K562 (cell line): Measurements from ENCODE around the gene BHMT2. TPM values are rescaled to one million over a fixed set of nuclear protein-coding genes. Genes with fewer than 3 reads are reported as not detected.
A peak's percentile ranks its signal among the peaks of the same experiment; 100 is the strongest.

ENCODE experiments used
- ATAC-seq: fragments of 200-7000 bp; cut with Tn5 transposase; 3 replicates; pipeline ENCODE4 v1.9.1; 2020; ENCODE audit warnings: moderate library complexity
- Bru-seq: library from RNA; stranded (reverse); fragments of 400-500 nt; gene quantifications from one replicate; lab custom pipeline; 2021; lab: Mats Ljungman, UMichigan
- BruChase-seq, 2 experiments: library from RNA; stranded (reverse); fragments of 400-500 nt; gene quantifications; one replicate each; lab custom pipeline; 2021; lab: Mats Ljungman, UMichigan
- BruUV-seq: library from RNA; stranded (reverse); fragments of 400-500 nt; replicated peaks from 2 replicates; lab custom pipeline; 2021; lab: Mats Ljungman, UMichigan
- CTCF ChIA-PET: fragments of 300-600 bp; formaldehyde crosslinking; extraction: SDS; loops from one replicate; lab custom pipeline; 2021; ENCODE audit warnings: low intra/inter-chr PET ratio; lab: Yijun Ruan, JAX
- POLR2A ChIA-PET: fragments of 300-600, 350-650 bp; sonication (Branson Sonifier 250); formaldehyde crosslinking; extraction: SDS; loops from one replicate; lab custom pipeline; 2021; ENCODE audit warnings: antibody characterized with exemption, inconsistent platforms; lab: Yijun Ruan, JAX
- DNase-seq, 4 experiments: peaks; one replicate each; pipeline versions ENCODE4 v3.0.0 to v3.0.0-alpha.2; 2011 to 2018; ENCODE audit warnings: low spot score in 3 of 4, mixed read lengths in 3 of 4; ENCODE audit errors: extremely low read depth in 1 of 4
- FAIRE-seq: peaks from 2 replicates; lab custom pipeline; 2011; peaks lifted over from hg19 to GRCh38; lab: Jason Lieb, UNC
- H2AFZ ChIP-seq: 2 replicates; pipeline ENCODE4 v1.6.0; 2011; ENCODE audit warnings: low read depth, low read length, control low read depth, inconsistent platforms
- H3K27ac ChIP-seq: fragments of 200-600 bp; 3 replicates; pipeline ENCODE4 v1.8.0; 2011; ENCODE audit warnings: low read depth, mild to moderate bottlenecking, control low read depth, inconsistent platforms, low read length, moderate library complexity, mixed read lengths; ENCODE audit errors: extremely low read depth
- H3K27me3 ChIP-seq, 2 experiments: fragments of 300-600 bp in 1 of 2; 2 replicates in 1 of 2; 3 replicates in 1 of 2; pipeline versions ENCODE4 v1.6.0 to v1.8.0; 2011; ENCODE audit warnings: inconsistent platforms in 2 of 2, low read length in 2 of 2, mild to moderate bottlenecking in 1 of 2, mixed read lengths in 1 of 2, moderate library complexity in 1 of 2; ENCODE audit not compliant: control insufficient read depth in 2 of 2, insufficient read depth in 2 of 2
- H3K36me3 ChIP-seq: fragments of 300-600 bp; 3 replicates; pipeline ENCODE4 v1.8.0; 2011; ENCODE audit warnings: mild to moderate bottlenecking, low read length, inconsistent platforms; ENCODE audit not compliant: control insufficient read depth, insufficient read depth
- H3K4me1 ChIP-seq, 2 experiments: fragments of 200-600 bp in 1 of 2; replicated peaks in 1 of 2; 2 replicates in 1 of 2; 3 replicates in 1 of 2; pipeline versions ENCODE4 v1.5.1 to v1.8.0; 2011; ENCODE audit warnings: inconsistent platforms in 2 of 2, low read length in 2 of 2, mild to moderate bottlenecking in 1 of 2, mixed read lengths in 1 of 2, moderate library complexity in 1 of 2; ENCODE audit not compliant: control insufficient read depth in 2 of 2, insufficient read depth in 2 of 2
- H3K4me2 ChIP-seq: 2 replicates; pipeline ENCODE4 v1.6.1; 2011; ENCODE audit warnings: low read length, control low read depth, inconsistent platforms, mixed read lengths; ENCODE audit not compliant: insufficient read depth
- H3K4me3 ChIP-seq: fragments of 200-600 bp; sonication (generic), shearing (Covaris generic); 2 replicates; pipeline ENCODE4 v1.5.1; 2016; ENCODE audit warnings: control low read depth, inconsistent platforms
- H3K79me2 ChIP-seq: fragments of 200-600 bp; 3 replicates; pipeline ENCODE4 v1.8.0; 2011; ENCODE audit warnings: low read length, inconsistent platforms; ENCODE audit not compliant: control insufficient read depth, insufficient read depth
- H3K9ac ChIP-seq, 2 experiments: 2 replicates each; pipeline versions ENCODE4 v1.6.0 to v1.6.1; 2011; ENCODE audit warnings: low read depth in 2 of 2, low read length in 2 of 2, control low read depth in 1 of 2, inconsistent platforms in 1 of 2, mild to moderate bottlenecking in 1 of 2, mixed read lengths in 1 of 2; ENCODE audit not compliant: insufficient read depth in 1 of 2
- H3K9me1 ChIP-seq: one replicate; pipeline ENCODE4 v1.6.0; 2011; ENCODE audit warnings: inconsistent platforms, mild to moderate bottlenecking, low read length, moderate library complexity; ENCODE audit not compliant: control insufficient read depth, insufficient read depth
- H3K9me3 ChIP-seq: replicated peaks from 2 replicates; pipeline ENCODE4 v1.5.1; 2011; ENCODE audit warnings: low read depth, low read length, inconsistent platforms; ENCODE audit not compliant: control insufficient read depth, insufficient read depth
- H4K20me1 ChIP-seq: replicated peaks from 2 replicates; pipeline ENCODE4 v1.6.1; 2011; ENCODE audit warnings: low read length, inconsistent platforms, mixed read lengths; ENCODE audit not compliant: control insufficient read depth, insufficient read depth
- RBM25 ChIP-seq: fragments of 200-400 bp; formaldehyde crosslinking; IDR thresholded peaks from 2 replicates; pipeline ENCODE4 v1.6.1; 2018; ENCODE audit warnings: low read length, low read depth, moderate library complexity; ENCODE audit not compliant: severe bottlenecking
- ZNF609 ChIP-seq: sonication (generic); formaldehyde crosslinking; IDR thresholded peaks from 2 replicates; pipeline ENCODE4 v1.8.1; 2023; ENCODE audit warnings: missing genetic modification reagents, mild to moderate bottlenecking, borderline replicate concordance
- WGBS: fragments of 100-300 bp; shearing (Covaris generic); methylation state at CpG from one replicate; pipeline ENCODE4 v1.1.6; 2016; ENCODE audit warnings: low coverage, mixed read lengths; ENCODE audit not compliant: insufficient coverage; ENCODE audit errors: missing lambda C conversion rate; 5-methylcytosine and 5-hydroxymethylcytosine counted together
- in situ Hi-C: fragments of 300-500 bp; cut with MboI; formaldehyde crosslinking; loops from 4 replicates; pipeline ENCODE4 v1.15.0; 2018; ENCODE audit warnings: inconsistent platforms, mixed read lengths
- intact Hi-C: fragments of 100-400 bp; cut with micrococcal nuclease; formaldehyde crosslinking; loops from 2 replicates; pipeline ENCODE4 v1.14.2; 2022
- long read RNA-seq, 3 experiments: library from polyadenylated mRNA in 2 of 3; library from RNA in 1 of 3; unstranded in 2 of 3; stranded (forward) in 1 of 3; transcript quantifications; one replicate each; pipeline ENCODE4 v2.0.0, GENCODE V29; 2019 to 2022
- polyA minus RNA-seq, 3 experiments: library from RNA; depleted of rRNA, polyadenylated mRNA; stranded (reverse); fragments of >200 nt; gene quantifications; 2 replicates each; pipeline ENCODE4 v1.2.3, GENCODE V29; 2011
- polyA plus RNA-seq, 8 experiments: library from polyadenylated mRNA; depleted of rRNA in 4 of 8; stranded (reverse) in 5 of 8; unstranded in 3 of 8; fragments of >200 nt; fragmentation: Nextera tagmentation in 2 of 8; fragmentation: Illumina TruSeq in 1 of 8; extraction: Ambion mirVana in 2 of 8; extraction: Trizol in 1 of 8; gene quantifications; 2 replicates each; pipeline versions ENCODE4 v1.2.1 to v1.2.3, GENCODE V29; 2011 to 2014; ENCODE audit warnings: inconsistent platforms in 1 of 8, missing spikeins in 1 of 8
- total RNA-seq, 7 experiments: library from RNA; depleted of rRNA in 6 of 7; stranded (reverse); fragments of >200 nt in 6 of 7; fragmentation: Illumina TruSeq in 2 of 7; extraction: Trizol in 2 of 7; gene quantifications; 2 replicates each; pipeline versions ENCODE4 v1.2.1 to v1.2.3, GENCODE V29; 2011 to 2021; ENCODE audit warnings: low replicate concordance in 1 of 7

Gene BHMT2
- total RNA-seq (2011; cell fraction: chromatin; rRNA removed; ENCODE audit: low replicate concordance), result not detected in 2 replicates
- not detected in 2 replicates for total RNA-seq (2011; cell fraction: nucleolus; rRNA removed)
- not detected in 2 replicates for total RNA-seq (2011; cell fraction: nucleoplasm; rRNA removed)
- total RNA-seq (2014; rRNA removed), result not detected in 2 replicates
- total RNA-seq (2014; rRNA removed; fragmentation: Illumina TruSeq; extraction: Trizol), result not detected in 2 replicates
- not detected in 2 replicates for total RNA-seq (2015; rRNA removed; fragmentation: Illumina TruSeq; extraction: Trizol)
- total RNA-seq (2021), result not detected in 2 replicates
- polyA plus RNA-seq (2011; rRNA removed), result not detected in 2 replicates
- polyA plus RNA-seq (2011; cell fraction: cytosol; rRNA removed), result not detected in 2 replicates
- not detected in 2 replicates for polyA plus RNA-seq (2011; cell fraction: nucleus; rRNA removed)
- polyA plus RNA-seq (2012), result not detected in 2 replicates
- polyA plus RNA-seq (2014; fragmentation: Illumina TruSeq; extraction: Trizol), result not detected in 2 replicates
- not detected for polyA plus RNA-seq (2014; fragmentation: Nextera tagmentation; extraction: Ambion mirVana)
- not detected in 2 replicates for polyA plus RNA-seq (2014; rRNA removed)
- polyA minus RNA-seq (2011; rRNA and poly(A)+ RNA removed), result not detected in 2 replicates
- not detected in 2 replicates for polyA minus RNA-seq (2011; cell fraction: cytosol; rRNA and poly(A)+ RNA removed)
- not detected in 2 replicates for polyA minus RNA-seq (2011; cell fraction: nucleus; rRNA and poly(A)+ RNA removed)
- Bru-seq, nascent RNA, result not detected
- BruChase-seq, experiment 1, labeled RNA remaining after a 2-hour chase, result not detected
- not detected for BruChase-seq, experiment 2, labeled RNA remaining after a 6-hour chase
- long read RNA-seq, experiment 1, result 0 reads
- long read RNA-seq, experiment 2, result 0 reads
- long read RNA-seq, experiment 3, result 0 reads

- BruUV-seq, result no TSS peak
- Histone ChIP-seq H2AFZ (no peak within 1 kb of the TSS), H3K4me1 (peaks cover 0 to 12% of the 10 kb centered on the region in 2 experiments; a peak in 2 of 5 replicates), H3K79me2 (no peaks in the 10 kb centered on the region), H3K4me3 (no peak within 1 kb of the TSS), H3K9me1 (no peaks in the 10 kb centered on the region), H3K4me2 (no peak within 1 kb of the TSS), H3K36me3 (no peaks in the 10 kb centered on the region), H3K9ac (no peak within 1 kb of the TSS), H4K20me1 (no peaks in the 10 kb centered on the region), H3K9me3 (no peaks in the 10 kb centered on the region), H3K27ac (no peak within 1 kb of the TSS), H3K27me3 (peaks cover 2 to 17% of the 10 kb centered on the region in 2 experiments; a peak in 2 of 5 replicates)
- 44% methylated on average over 44 of the region's 79 CpGs for WGBS
- ATAC-seq, result peak; percentile 53
- TF ChIP-seq RBM25 (peak; percentile 39), ZNF609 (CRISPR knock-in tag) (no peak)
- in situ Hi-C loops (no loop called here), intact Hi-C loops (no loop called here)
- FAIRE-seq, result no peak
- DNase-seq, result peak in 1 of 4 experiments; percentile 11
- CTCF ChIA-PET, result no interaction called here
- POLR2A ChIA-PET, result no interaction called here
Observed at GRCh38 chr5:79069488-79070349, at the start of gene BHMT2, which contains the start of gene DMGDH. Gene BHMT2, plus strand, starts transcription at chr5:79069767. Its CDS starts 16 bp downstream, at chr5:79069783. Gene DMGDH, minus strand, starts transcription at chr5:79069674. Its CDS starts 54 bp downstream, at chr5:79069620.
